Ishikawa (cell line): ENCODE results near the gene GOLGA8J.
"Not testable (repeated sequence)": the region's sequence is repeated elsewhere in the genome, so short reads cannot be mapped to it uniquely, and the experiment has no call there.

Source experiments
- CEBPB ChIP-seq: IDR thresholded peaks from 2 replicates; pipeline ENCODE4 v1.6.1; 2012
- CREB1 ChIP-seq: IDR thresholded peaks from 2 replicates; pipeline ENCODE4 v1.6.1; 2012; ENCODE audit warnings: low read depth
- EGR1 ChIP-seq: IDR thresholded peaks from 2 replicates; pipeline ENCODE4 v1.6.1; 2012
- EP300 ChIP-seq: IDR thresholded peaks from 2 replicates; pipeline ENCODE4 v1.6.1; 2012; ENCODE audit warnings: borderline replicate concordance
- FOXM1 ChIP-seq: IDR thresholded peaks from 2 replicates; pipeline ENCODE4 v1.6.1; 2012; ENCODE audit warnings: low read depth, borderline replicate concordance
- MAX ChIP-seq: IDR thresholded peaks from 2 replicates; pipeline ENCODE4 v1.6.1; 2012
- NFIC ChIP-seq: IDR thresholded peaks from 2 replicates; pipeline ENCODE4 v1.6.1; 2012
- RAD21 ChIP-seq: IDR thresholded peaks from 2 replicates; pipeline ENCODE4 v1.6.1; 2012; ENCODE audit warnings: low read depth
- REST ChIP-seq: IDR thresholded peaks from 2 replicates; pipeline ENCODE4 v1.6.1; 2012; ENCODE audit warnings: low read depth, mild to moderate bottlenecking
- TAF1 ChIP-seq: IDR thresholded peaks from 2 replicates; pipeline ENCODE4 v1.6.1; 2012; ENCODE audit warnings: low read depth, mild to moderate bottlenecking
- TCF12 ChIP-seq: IDR thresholded peaks from 2 replicates; pipeline ENCODE4 v1.6.1; 2012; ENCODE audit warnings: low read depth
- TEAD4 ChIP-seq: IDR thresholded peaks from 2 replicates; pipeline ENCODE4 v1.6.1; 2012
- USF1 ChIP-seq: IDR thresholded peaks from 2 replicates; pipeline ENCODE4 v1.6.1; 2012
- YY1 ChIP-seq: IDR thresholded peaks from 2 replicates; pipeline ENCODE4 v1.6.1; 2012; ENCODE audit warnings: low read depth

GOLGA8J gene

GRCh38 chr15:30082655-30083054, at the start of gene GOLGA8J:
TSS of gene GOLGA8J (plus strand) at chr15:30082955. CDS start at chr15:30083053, 98 bp downstream.
- TF ChIP-seq CEBPB, TCF12, USF1: not testable (repeated sequence)

- TF ChIP-seq CEBPB, result no peak
- no peak for TF ChIP-seq TEAD4
- TF ChIP-seq YY1, result no peak
- TF ChIP-seq RAD21, result no peak
- TF ChIP-seq CREB1, result no peak
- TF ChIP-seq EGR1, result no peak
- TF ChIP-seq TCF12, result no peak
- no peak for TF ChIP-seq REST
- TF ChIP-seq FOXM1, result no peak
Measured at GRCh38 chr15:30033211-30033610, 49.5 kb upstream of the GOLGA8J start.

- no peak for TF ChIP-seq FOXM1
- TF ChIP-seq TEAD4, result no peak
- no peak for TF ChIP-seq TCF12
- no peak for TF ChIP-seq EGR1
- no peak for TF ChIP-seq RAD21
- no peak for TF ChIP-seq REST
Measured at GRCh38 chr15:30033763-30034162, 49.0 kb upstream of the GOLGA8J start.

GRCh38 chr15:30036036-30036703, 46.6 kb upstream of the GOLGA8J start:
- TF ChIP-seq CEBPB, result no peak

- peak; percentile 44; the same call in 1 of the 2 replicates for TF ChIP-seq EP300
- no peak for TF ChIP-seq FOXM1
- TF ChIP-seq TCF12, result peak; percentile 46; the same call in 1 of the 2 replicates
- peak; percentile 85 for TF ChIP-seq NFIC
- 0 out of 2 replicates have a peak, but pooled peaks have one; percentile 27 for TF ChIP-seq MAX
- TF ChIP-seq RAD21, result no peak
Measured at GRCh38 chr15:30038667-30039523, 43.9 kb upstream of the GOLGA8J start.

GRCh38 chr15:30041868-30042267, 40.9 kb upstream of the GOLGA8J start:
- TF ChIP-seq EGR1 (no peak), TCF12 (no peak), USF1 (no peak), REST (no peak), MAX (no peak), TAF1 (no peak), TEAD4 (no peak), FOXM1 (no peak)
